C4-2B (cell line): ENCODE measurements around the gene ENOSF1.

Source experiments
- H3K27ac ChIP-seq: fragments of 450-650 bp; 2 replicates; pipeline ENCODE4 v1.5.1; 2017
- CTCF ChIP-seq: fragments of 450-650 bp; conservative IDR thresholded peaks from 2 replicates; pipeline ENCODE4 v1.5.1; 2017; ENCODE audit warnings: mild to moderate bottlenecking
- ZFX ChIP-seq: fragments of 450-650 bp; IDR thresholded peaks from 2 replicates; pipeline ENCODE4 v1.6.1; 2017

ENOSF1 gene

GRCh38 chr18:671405-671804 lies 41.0 kb downstream of the ENOSF1 start:
- no peak overlapping the region for H3K27ac ChIP-seq
- no peak for TF ChIP-seq CTCF
- no peak for TF ChIP-seq ZFX

GRCh38 chr18:670522-670921 lies 41.9 kb downstream of the ENOSF1 start:
- TF ChIP-seq ZFX (no peak), CTCF (no peak)
- H3K27ac ChIP-seq: no peak overlapping the region

GRCh38 chr18:669077-669476 lies 43.4 kb downstream of the ENOSF1 start:
- H3K27ac ChIP-seq: no peak overlapping the region
- no peak for TF ChIP-seq CTCF
- no peak for TF ChIP-seq ZFX

- TF ChIP-seq CTCF: no peak
- no peak for TF ChIP-seq ZFX
- H3K27ac ChIP-seq: no peak overlapping the region
Measured at GRCh38 chr18:668260-668659, 44.2 kb downstream of the ENOSF1 start.

GRCh38 chr18:666628-667027 lies 45.8 kb downstream of the ENOSF1 start:
- TF ChIP-seq ZFX (no peak), CTCF (no peak)
- H3K27ac ChIP-seq: no peak overlapping the region

- TF ChIP-seq CTCF (peak; percentile 36), ZFX (no peak)
- H3K27ac ChIP-seq: no peak overlapping the region
Measured at GRCh38 chr18:666177-666576, 46.3 kb downstream of the ENOSF1 start.

GRCh38 chr18:662197-662596 lies 50.2 kb downstream of the ENOSF1 start:
- H3K27ac ChIP-seq: no peak overlapping the region
- TF ChIP-seq CTCF (no peak), ZFX (no peak)
